SK-N-MC (cell line): ENCODE results near the gene MYO5B.
"Not testable (repeated sequence)": the region's sequence is repeated elsewhere in the genome, so short reads cannot be mapped to it uniquely, and the experiment has no call there.

Experiments used
- DNase-seq: peaks from one replicate; pipeline ENCODE4 v3.0.0-alpha.2; 2011; ENCODE audit warnings: low read depth, low spot score
- H3K27ac ChIP-seq: fragments of 200-600 bp; sonication (generic); 2 replicates; pipeline ENCODE4 v1.5.1; 2016; ENCODE audit warnings: mixed run types
- H3K36me3 ChIP-seq: fragments of 200-600 bp; sonication (generic); 2 replicates; pipeline ENCODE4 v1.6.1; 2017; ENCODE audit warnings: antibody characterized with exemption, low read length, mixed read lengths; ENCODE audit not compliant: insufficient read depth
- H3K4me3 ChIP-seq: fragments of 200-600 bp; sonication (generic); 2 replicates; pipeline ENCODE4 v1.5.1; 2016
- H3K9ac ChIP-seq: fragments of 200-600 bp; sonication (generic); 2 replicates; pipeline ENCODE4 v1.8.0; 2017; ENCODE audit warnings: mixed run types, mixed read lengths; ENCODE audit not compliant: insufficient read length
- H3K9me3 ChIP-seq: fragments of 200-600 bp; sonication (generic); 2 replicates; pipeline ENCODE4 v1.6.1; 2017; ENCODE audit warnings: low read depth, mild to moderate bottlenecking, antibody characterized with exemption, low read length, moderate library complexity, mixed read lengths
- EZH2 ChIP-seq: fragments of 200-600 bp; sonication (generic); IDR thresholded peaks from one replicate; pipeline ENCODE4 v1.6.1; 2017; ENCODE audit warnings: antibody characterized with exemption
- FOXP2 ChIP-seq: optimal IDR thresholded peaks from 2 replicates; pipeline ENCODE3; 2011; ENCODE audit warnings: mild to moderate bottlenecking, moderate library complexity; ENCODE audit not compliant: insufficient read depth; ENCODE audit errors: extremely low read length, control extremely low read depth
- POLR2AphosphoS5 ChIP-seq: IDR thresholded peaks from 2 replicates; pipeline ENCODE4 v1.6.1; 2012; ENCODE audit warnings: mild to moderate bottlenecking, low read depth, low read length, borderline replicate concordance

Gene MYO5B

DNA sequence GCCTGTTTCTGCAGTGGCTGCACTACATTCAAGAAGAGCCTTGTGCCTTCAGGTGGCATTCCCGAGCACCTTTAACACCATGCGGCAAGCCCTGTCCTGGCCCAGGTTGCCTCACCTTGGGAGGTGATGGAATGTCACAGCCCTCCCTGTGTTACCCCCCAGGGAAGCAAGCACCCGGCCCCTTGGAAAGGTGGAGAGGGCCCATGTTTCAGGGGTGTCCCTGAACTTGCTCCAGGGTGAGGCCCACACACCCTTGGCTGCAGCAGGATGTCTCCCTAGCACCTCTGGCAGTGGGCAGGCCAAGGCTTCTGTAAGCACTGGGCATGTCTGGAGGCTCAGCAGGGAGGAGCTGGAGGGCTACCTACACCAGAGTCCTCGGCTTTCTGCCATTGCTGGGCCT is 352.3 kb downstream of the MYO5B start:
- Histone ChIP-seq H3K36me3 (no peaks in the 10 kb centered on the region), H3K27ac (no peak overlapping the region), H3K9me3 (no peaks in the 10 kb centered on the region), H3K9ac (no peak overlapping the region), H3K4me3 (no peak overlapping the region)
- TF ChIP-seq FOXP2, result no peak
- no peak for TF ChIP-seq POLR2AphosphoS5
- no peak for TF ChIP-seq EZH2
- DNase-seq, result no peak

GRCh38 chr18:49841236-49842217 is 353.4 kb downstream of the MYO5B start:
- TF ChIP-seq EZH2, result no peak
- DNase-seq, result no peak
- no peaks in the 10 kb centered on the region for H3K9me3 ChIP-seq
- H3K4me3 ChIP-seq, result no peak overlapping the region
- H3K27ac ChIP-seq, result no peak overlapping the region
- no peak overlapping the region for H3K9ac ChIP-seq
- H3K36me3 ChIP-seq, result no peaks in the 10 kb centered on the region

- Histone ChIP-seq H3K27ac (no peak overlapping the region), H3K4me3 (no peak overlapping the region), H3K9ac (no peak overlapping the region)
Observed at GRCh38 chr18:49839012-49839411, 355.9 kb downstream of the MYO5B start.

GRCh38 chr18:49838381-49838780 is 356.6 kb downstream of the MYO5B start:
- TF ChIP-seq FOXP2, result no peak
- TF ChIP-seq EZH2, result no peak
- TF ChIP-seq POLR2AphosphoS5, result no peak
- Histone ChIP-seq H3K9me3 (no peaks in the 10 kb centered on the region), H3K36me3 (no peaks in the 10 kb centered on the region), H3K9ac (no peak overlapping the region), H3K4me3 (no peak overlapping the region), H3K27ac (no peak overlapping the region)
- no peak for DNase-seq

More at GRCh38 chr18:49839012-49839411, 355.9 kb downstream of the MYO5B start:
- DNase-seq, result no peak
- Histone ChIP-seq H3K36me3 (no peaks in the 10 kb centered on the region), H3K9me3 (no peaks in the 10 kb centered on the region)
- TF ChIP-seq POLR2AphosphoS5 (no peak), EZH2 (no peak), FOXP2 (no peak)

DNA sequence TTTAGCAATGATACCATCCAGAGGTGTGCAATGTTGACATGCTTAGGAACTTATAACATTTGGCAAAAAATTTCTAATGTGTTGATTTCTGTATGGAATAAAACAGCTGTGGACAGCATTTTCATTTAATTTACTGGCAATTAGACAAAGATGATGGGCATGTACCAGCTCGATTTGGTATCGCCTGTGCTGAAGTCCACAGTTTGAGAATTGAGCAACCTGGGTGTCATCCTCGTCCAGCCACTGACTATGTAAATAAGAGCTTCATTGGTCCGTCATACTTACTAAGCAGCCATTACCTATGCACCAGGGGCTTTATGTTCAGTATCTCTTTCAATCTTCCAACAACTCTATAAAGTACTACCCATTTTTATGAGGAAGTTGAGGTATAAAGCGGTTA is 357.1 kb downstream of the MYO5B start:
- H3K9ac ChIP-seq, result no peak overlapping the region
- no peak overlapping the region for H3K27ac ChIP-seq
- no peaks in the 10 kb centered on the region for H3K36me3 ChIP-seq
- DNase-seq, result no peak
- no peak for TF ChIP-seq FOXP2
- no peak overlapping the region for H3K4me3 ChIP-seq
- no peaks in the 10 kb centered on the region for H3K9me3 ChIP-seq

GRCh38 chr18:49837316-49837835 is 357.6 kb downstream of the MYO5B start:
- H3K9me3 ChIP-seq, DNase-seq: not testable (repeated sequence)

GRCh38 chr18:49835405-49835804 is 359.5 kb downstream of the MYO5B start:
- H3K27ac ChIP-seq, result no peak overlapping the region
- no peak overlapping the region for H3K9ac ChIP-seq
- TF ChIP-seq EZH2 (no peak), FOXP2 (no peak), POLR2AphosphoS5 (no peak)
- no peaks in the 10 kb centered on the region for H3K9me3 ChIP-seq
- DNase-seq, result no peak
- no peaks in the 10 kb centered on the region for H3K36me3 ChIP-seq
- H3K4me3 ChIP-seq, result no peak overlapping the region

More at GRCh38 chr18:49837316-49837835, 357.6 kb downstream of the MYO5B start:
- H3K36me3 ChIP-seq, H3K9ac ChIP-seq, H3K4me3 ChIP-seq, H3K27ac ChIP-seq: not testable (repeated sequence)

DNA sequence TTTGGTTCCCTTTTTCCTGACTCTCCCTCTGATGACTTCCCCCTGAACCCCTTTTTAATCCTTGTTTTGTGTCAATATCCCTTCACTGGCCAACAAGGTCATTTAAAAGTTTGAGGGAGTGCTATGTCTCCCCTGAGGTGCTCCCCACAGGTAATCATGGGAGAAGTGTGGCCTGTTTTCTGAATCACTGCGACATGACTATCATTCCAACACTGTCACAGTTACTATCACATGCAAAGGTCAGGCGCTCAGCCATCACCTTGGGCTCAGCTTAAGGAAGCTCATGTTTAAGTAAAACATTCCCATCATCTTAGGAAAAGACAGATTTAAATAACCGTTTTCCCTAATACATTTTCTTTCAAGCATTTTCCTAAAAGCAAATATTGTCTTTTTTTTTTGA is 360.7 kb downstream of the MYO5B start:
- DNase-seq, result no peak
- H3K27ac ChIP-seq, result no peak overlapping the region
- no peaks in the 10 kb centered on the region for H3K36me3 ChIP-seq
- no peak overlapping the region for H3K4me3 ChIP-seq
- TF ChIP-seq EZH2 (no peak), FOXP2 (no peak), POLR2AphosphoS5 (no peak)
- no peaks in the 10 kb centered on the region for H3K9me3 ChIP-seq
- H3K9ac ChIP-seq, result no peak overlapping the region

GRCh38 chr18:49833814-49834213 is 361.1 kb downstream of the MYO5B start:
- Histone ChIP-seq H3K27ac (no peak overlapping the region), H3K4me3 (no peak overlapping the region), H3K9me3 (no peaks in the 10 kb centered on the region), H3K36me3 (no peaks in the 10 kb centered on the region), H3K9ac (no peak overlapping the region)
- DNase-seq, result no peak
- TF ChIP-seq EZH2 (no peak), POLR2AphosphoS5 (no peak), FOXP2 (no peak)
